GM23338 (cell line): ENCODE results near the gene GARS1. TPM values are rescaled to one million over a fixed set of nuclear protein-coding genes. Genes with fewer than 3 reads are reported as not detected.

Experiments
- ATAC-seq: fragments of 200-7000 bp; cut with Tn5 transposase; 3 replicates; pipeline ENCODE4 v1.9.1; 2020
- DNase-seq: peaks from one replicate; pipeline ENCODE4 v3.0.0-alpha.2; 2015; ENCODE audit warnings: low spot score
- H2AFZ ChIP-seq: fragments of 200-600 bp; sonication (generic); 2 replicates; pipeline ENCODE4 v1.8.0; 2016; ENCODE audit warnings: antibody characterized with exemption, mild to moderate bottlenecking, moderate library complexity
- H3F3A ChIP-seq: fragments of 200-600 bp; sonication (generic); replicated peaks from 2 replicates; pipeline ENCODE4 v1.8.0; 2017; ENCODE audit warnings: antibody characterized with exemption, mixed run types, low read depth
- H3K27ac ChIP-seq: fragments of 200-600 bp; sonication (generic); 2 replicates; pipeline ENCODE4 v1.6.1; 2016; ENCODE audit warnings: low read depth
- H3K27me3 ChIP-seq: fragments of 200-600 bp; sonication (generic); 2 replicates; pipeline ENCODE4 v1.8.0; 2016; ENCODE audit warnings: mild to moderate bottlenecking, mixed run types, moderate library complexity; ENCODE audit not compliant: insufficient read depth
- H3K36me3 ChIP-seq: fragments of 200-600 bp; sonication (generic); 2 replicates; pipeline ENCODE4 v1.8.0; 2016; ENCODE audit warnings: mild to moderate bottlenecking; ENCODE audit not compliant: insufficient read depth
- H3K4me1 ChIP-seq: fragments of 200-600 bp; sonication (generic); 2 replicates; pipeline ENCODE4 v1.8.0; 2016; ENCODE audit warnings: mild to moderate bottlenecking, moderate library complexity; ENCODE audit not compliant: insufficient read depth
- H3K4me2 ChIP-seq: fragments of 200-600 bp; sonication (generic); 2 replicates; pipeline ENCODE4 v1.7.1; 2017; ENCODE audit warnings: mixed run types
- H3K4me3 ChIP-seq: fragments of 200-600 bp; sonication (generic); 2 replicates; pipeline ENCODE4 v1.6.1; 2016; ENCODE audit warnings: mixed run types
- H3K79me2 ChIP-seq: fragments of 200-600 bp; sonication (generic); replicated peaks from 2 replicates; pipeline ENCODE4 v1.8.0; 2017; ENCODE audit warnings: mild to moderate bottlenecking; ENCODE audit not compliant: insufficient read depth
- H3K9me2 ChIP-seq: fragments of 200-600 bp; sonication (generic); 2 replicates; pipeline ENCODE4 v1.8.0; 2017; ENCODE audit not compliant: insufficient read depth
- H4K20me1 ChIP-seq: fragments of 200-600 bp; sonication (generic); replicated peaks from 2 replicates; pipeline ENCODE4 v1.8.0; 2017; ENCODE audit warnings: mild to moderate bottlenecking; ENCODE audit not compliant: insufficient read depth
- H3K27ac Mint-ChIP-seq: 2 replicates; pipeline ENCODE4 v1.8.0; 2020; ENCODE audit warnings: inconsistent platforms, mild to moderate bottlenecking, moderate library complexity, mixed read lengths
- H3K27me3 Mint-ChIP-seq: 3 replicates; pipeline ENCODE4 v1.8.0; 2022; ENCODE audit warnings: low read depth, mild to moderate bottlenecking, moderate library complexity, mixed read lengths, inconsistent platforms; ENCODE audit not compliant: insufficient read depth, poor library complexity
- H3K36me3 Mint-ChIP-seq: 3 replicates; pipeline ENCODE4 v1.8.0; 2021; ENCODE audit warnings: low read depth, mild to moderate bottlenecking, inconsistent platforms, moderate library complexity, mixed read lengths
- H3K4me1 Mint-ChIP-seq: 3 replicates; pipeline ENCODE4 v1.8.0; 2020; ENCODE audit warnings: mild to moderate bottlenecking, inconsistent platforms, mixed read lengths
- H3K4me3 Mint-ChIP-seq: 3 replicates; pipeline ENCODE4 v1.8.0; 2021; ENCODE audit warnings: moderate library complexity, mild to moderate bottlenecking, inconsistent platforms, mixed read lengths
- H3K9me3 Mint-ChIP-seq: 3 replicates; pipeline ENCODE4 v1.8.0; 2020; ENCODE audit warnings: moderate library complexity, mild to moderate bottlenecking, inconsistent platforms, mixed read lengths
- CREB1 ChIP-seq: fragments of 250-450 bp; sonication (Bioruptor Pico); IDR thresholded peaks from 2 replicates; pipeline ENCODE4 v1.5.0; 2020; ENCODE audit warnings: low read depth, mild to moderate bottlenecking, moderate library complexity
- EZH2 ChIP-seq: fragments of 200-600 bp; sonication (generic); IDR thresholded peaks from one replicate; pipeline ENCODE4 v1.8.0; 2017; ENCODE audit warnings: antibody characterized with exemption, mild to moderate bottlenecking, low read depth; ENCODE audit not compliant: unreplicated experiment
- EZH2phosphoT487 ChIP-seq: fragments of 200-600 bp; sonication (generic); IDR thresholded peaks from one replicate; pipeline ENCODE4 v1.8.1; 2018; ENCODE audit warnings: antibody characterized with exemption; ENCODE audit not compliant: unreplicated experiment
- JUNB ChIP-seq: IDR thresholded peaks from one replicate; pipeline ENCODE4 v1.6.1; 2016; ENCODE audit warnings: antibody characterized with exemption; ENCODE audit not compliant: unreplicated experiment
- NANOG ChIP-seq: IDR thresholded peaks from 2 replicates; pipeline ENCODE4 v1.6.1; 2016; ENCODE audit warnings: antibody characterized with exemption, borderline replicate concordance
- POLR2AphosphoS5 ChIP-seq: IDR thresholded peaks from 2 replicates; pipeline ENCODE4 v1.6.1; 2016; ENCODE audit warnings: antibody characterized with exemption, low read depth
- STAT1 ChIP-seq: IDR thresholded peaks from one replicate; pipeline ENCODE4 v1.6.1; 2016; ENCODE audit warnings: antibody characterized with exemption; ENCODE audit not compliant: unreplicated experiment
- ZNF114 ChIP-seq: fragments of 250-450 bp; sonication (Bioruptor Pico); IDR thresholded peaks from 2 replicates; pipeline ENCODE4 v1.5.0; 2020; ENCODE audit warnings: mild to moderate bottlenecking, moderate library complexity
- ZNF331 ChIP-seq: fragments of 250-450 bp; sonication (Bioruptor Pico); IDR thresholded peaks from 2 replicates; pipeline ENCODE4 v1.5.0; 2020; ENCODE audit warnings: low read depth, mild to moderate bottlenecking, moderate library complexity
- polyA plus RNA-seq: library from polyadenylated mRNA; unstranded; fragments of >200 nt; fragmentation: Nextera tagmentation; extraction: Ambion mirVana; gene quantifications from 2 replicates; pipeline ENCODE4 v1.2.1, GENCODE V29; 2016
- total RNA-seq: library from RNA; depleted of rRNA; stranded (reverse); fragments of >200 nt; shearing (Covaris generic); gene quantifications from 2 replicates; pipeline ENCODE4 v1.2.3, GENCODE V29; 2014
- TF ChIP-seq, protein P1 (sequence below): fragments of 250-450 bp; sonication (Bioruptor Pico); IDR thresholded peaks from 2 replicates; pipeline ENCODE4 v1.5.0; 2020; ENCODE audit warnings: mild to moderate bottlenecking, moderate library complexity
- TF ChIP-seq, protein P2 (sequence below), 2 experiments: fragments of 200-600 bp in 1 of 2; sonication (generic) in 1 of 2; conservative IDR thresholded peaks; 2 replicates each; pipeline versions ENCODE4 v1.5.1 to v1.6.1; 2016 to 2017; ENCODE audit warnings: antibody characterized with exemption in 2 of 2, low read depth in 2 of 2, mild to moderate bottlenecking in 2 of 2, moderate library complexity in 1 of 2
- TF ChIP-seq, protein P3 (sequence below): IDR thresholded peaks from one replicate; pipeline ENCODE4 v1.6.1; 2018; ENCODE audit warnings: antibody characterized with exemption; ENCODE audit not compliant: unreplicated experiment
- TF ChIP-seq, protein P4 (sequence below): IDR thresholded peaks from 2 replicates; pipeline ENCODE4 v1.6.1; 2016; ENCODE audit warnings: antibody characterized with exemption

The GARS1 gene
- total and polyA plus RNA-seq, 2 experiments from 2014 or later = 207 to 241 TPM

DNA sequence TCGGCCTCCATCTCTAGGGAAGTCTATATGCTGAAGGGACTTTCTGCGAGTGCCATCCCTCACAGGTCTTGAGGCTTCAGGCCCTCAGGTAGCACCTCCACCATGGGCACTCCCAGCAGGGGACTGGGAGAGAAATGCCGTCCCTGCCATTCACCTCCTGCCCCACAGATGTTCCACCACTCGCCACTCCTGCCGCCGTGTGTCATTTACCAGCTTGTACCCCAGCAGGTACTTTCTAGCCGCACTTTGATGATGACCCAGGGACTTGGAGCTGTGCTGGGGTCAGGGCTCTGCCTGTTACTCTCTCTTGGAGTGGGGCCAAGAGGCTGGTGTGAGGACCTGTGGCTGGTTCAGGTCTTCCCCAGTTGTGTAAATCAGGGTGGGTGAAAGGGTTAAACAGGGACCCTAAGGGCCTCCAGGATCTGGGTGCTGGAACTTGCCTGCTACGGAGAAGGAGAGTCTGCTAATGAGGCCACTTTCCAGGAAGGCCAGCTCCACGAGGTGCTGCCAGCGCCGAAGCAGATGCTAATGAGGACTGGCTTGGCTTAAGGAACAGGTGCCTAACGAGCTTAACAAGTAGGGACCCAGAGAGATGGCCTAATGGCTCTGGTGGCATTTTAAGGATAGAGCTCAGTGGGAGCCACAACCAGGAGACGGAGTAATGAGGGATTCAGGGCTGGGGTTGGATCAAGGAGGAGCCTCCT lies 55.2 kb downstream of the GARS1 start:
- TF ChIP-seq, protein P1, sequence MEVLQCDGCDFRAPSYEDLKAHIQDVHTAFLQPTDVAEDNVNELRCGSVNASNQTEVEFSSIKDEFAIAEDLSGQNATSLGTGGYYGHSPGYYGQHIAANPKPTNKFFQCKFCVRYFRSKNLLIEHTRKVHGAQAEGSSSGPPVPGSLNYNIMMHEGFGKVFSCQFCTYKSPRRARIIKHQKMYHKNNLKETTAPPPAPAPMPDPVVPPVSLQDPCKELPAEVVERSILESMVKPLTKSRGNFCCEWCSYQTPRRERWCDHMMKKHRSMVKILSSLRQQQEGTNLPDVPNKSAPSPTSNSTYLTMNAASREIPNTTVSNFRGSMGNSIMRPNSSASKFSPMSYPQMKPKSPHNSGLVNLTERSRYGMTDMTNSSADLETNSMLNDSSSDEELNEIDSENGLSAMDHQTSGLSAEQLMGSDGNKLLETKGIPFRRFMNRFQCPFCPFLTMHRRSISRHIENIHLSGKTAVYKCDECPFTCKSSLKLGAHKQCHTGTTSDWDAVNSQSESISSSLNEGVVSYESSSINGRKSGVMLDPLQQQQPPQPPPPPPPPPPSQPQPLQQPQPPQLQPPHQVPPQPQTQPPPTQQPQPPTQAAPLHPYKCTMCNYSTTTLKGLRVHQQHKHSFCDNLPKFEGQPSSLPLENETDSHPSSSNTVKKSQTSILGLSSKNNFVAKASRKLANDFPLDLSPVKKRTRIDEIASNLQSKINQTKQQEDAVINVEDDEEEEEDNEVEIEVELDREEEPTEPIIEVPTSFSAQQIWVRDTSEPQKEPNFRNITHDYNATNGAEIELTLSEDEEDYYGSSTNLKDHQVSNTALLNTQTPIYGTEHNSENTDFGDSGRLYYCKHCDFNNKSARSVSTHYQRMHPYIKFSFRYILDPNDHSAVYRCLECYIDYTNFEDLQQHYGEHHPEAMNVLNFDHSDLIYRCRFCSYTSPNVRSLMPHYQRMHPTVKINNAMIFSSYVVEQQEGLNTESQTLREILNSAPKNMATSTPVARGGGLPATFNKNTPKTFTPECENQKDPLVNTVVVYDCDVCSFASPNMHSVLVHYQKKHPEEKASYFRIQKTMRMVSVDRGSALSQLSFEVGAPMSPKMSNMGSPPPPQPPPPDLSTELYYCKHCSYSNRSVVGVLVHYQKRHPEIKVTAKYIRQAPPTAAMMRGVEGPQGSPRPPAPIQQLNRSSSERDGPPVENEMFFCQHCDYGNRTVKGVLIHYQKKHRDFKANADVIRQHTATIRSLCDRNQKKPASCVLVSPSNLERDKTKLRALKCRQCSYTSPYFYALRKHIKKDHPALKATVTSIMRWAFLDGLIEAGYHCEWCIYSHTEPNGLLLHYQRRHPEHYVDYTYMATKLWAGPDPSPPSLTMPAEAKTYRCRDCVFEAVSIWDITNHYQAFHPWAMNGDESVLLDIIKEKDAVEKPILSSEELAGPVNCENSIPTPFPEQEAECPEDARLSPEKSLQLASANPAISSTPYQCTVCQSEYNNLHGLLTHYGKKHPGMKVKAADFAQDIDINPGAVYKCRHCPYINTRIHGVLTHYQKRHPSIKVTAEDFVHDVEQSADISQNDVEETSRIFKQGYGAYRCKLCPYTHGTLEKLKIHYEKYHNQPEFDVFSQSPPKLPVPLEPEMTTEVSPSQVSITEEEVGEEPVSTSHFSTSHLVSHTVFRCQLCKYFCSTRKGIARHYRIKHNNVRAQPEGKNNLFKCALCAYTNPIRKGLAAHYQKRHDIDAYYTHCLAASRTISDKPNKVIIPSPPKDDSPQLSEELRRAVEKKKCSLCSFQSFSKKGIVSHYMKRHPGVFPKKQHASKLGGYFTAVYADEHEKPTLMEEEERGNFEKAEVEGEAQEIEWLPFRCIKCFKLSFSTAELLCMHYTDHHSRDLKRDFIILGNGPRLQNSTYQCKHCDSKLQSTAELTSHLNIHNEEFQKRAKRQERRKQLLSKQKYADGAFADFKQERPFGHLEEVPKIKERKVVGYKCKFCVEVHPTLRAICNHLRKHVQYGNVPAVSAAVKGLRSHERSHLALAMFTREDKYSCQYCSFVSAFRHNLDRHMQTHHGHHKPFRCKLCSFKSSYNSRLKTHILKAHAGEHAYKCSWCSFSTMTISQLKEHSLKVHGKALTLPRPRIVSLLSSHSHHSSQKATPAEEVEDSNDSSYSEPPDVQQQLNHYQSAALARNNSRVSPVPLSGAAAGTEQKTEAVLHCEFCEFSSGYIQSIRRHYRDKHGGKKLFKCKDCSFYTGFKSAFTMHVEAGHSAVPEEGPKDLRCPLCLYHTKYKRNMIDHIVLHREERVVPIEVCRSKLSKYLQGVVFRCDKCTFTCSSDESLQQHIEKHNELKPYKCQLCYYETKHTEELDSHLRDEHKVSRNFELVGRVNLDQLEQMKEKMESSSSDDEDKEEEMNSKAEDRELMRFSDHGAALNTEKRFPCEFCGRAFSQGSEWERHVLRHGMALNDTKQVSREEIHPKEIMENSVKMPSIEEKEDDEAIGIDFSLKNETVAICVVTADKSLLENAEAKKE (CRISPR knock-in tag) = no peak
- TF ChIP-seq STAT1 = no peak
- no peak for TF ChIP-seq EZH2phosphoT487
- TF ChIP-seq, protein P2, sequence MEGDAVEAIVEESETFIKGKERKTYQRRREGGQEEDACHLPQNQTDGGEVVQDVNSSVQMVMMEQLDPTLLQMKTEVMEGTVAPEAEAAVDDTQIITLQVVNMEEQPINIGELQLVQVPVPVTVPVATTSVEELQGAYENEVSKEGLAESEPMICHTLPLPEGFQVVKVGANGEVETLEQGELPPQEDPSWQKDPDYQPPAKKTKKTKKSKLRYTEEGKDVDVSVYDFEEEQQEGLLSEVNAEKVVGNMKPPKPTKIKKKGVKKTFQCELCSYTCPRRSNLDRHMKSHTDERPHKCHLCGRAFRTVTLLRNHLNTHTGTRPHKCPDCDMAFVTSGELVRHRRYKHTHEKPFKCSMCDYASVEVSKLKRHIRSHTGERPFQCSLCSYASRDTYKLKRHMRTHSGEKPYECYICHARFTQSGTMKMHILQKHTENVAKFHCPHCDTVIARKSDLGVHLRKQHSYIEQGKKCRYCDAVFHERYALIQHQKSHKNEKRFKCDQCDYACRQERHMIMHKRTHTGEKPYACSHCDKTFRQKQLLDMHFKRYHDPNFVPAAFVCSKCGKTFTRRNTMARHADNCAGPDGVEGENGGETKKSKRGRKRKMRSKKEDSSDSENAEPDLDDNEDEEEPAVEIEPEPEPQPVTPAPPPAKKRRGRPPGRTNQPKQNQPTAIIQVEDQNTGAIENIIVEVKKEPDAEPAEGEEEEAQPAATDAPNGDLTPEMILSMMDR (conservative IDR thresholded peaks at IDR 0.05; ENCODE audit: low read depth in 2 of 2) = no peak
- TF ChIP-seq EZH2 = no peak
- no peak for TF ChIP-seq POLR2AphosphoS5
- TF ChIP-seq NANOG = no peak
- TF ChIP-seq ZNF114 = no peak
- TF ChIP-seq, protein P3, sequence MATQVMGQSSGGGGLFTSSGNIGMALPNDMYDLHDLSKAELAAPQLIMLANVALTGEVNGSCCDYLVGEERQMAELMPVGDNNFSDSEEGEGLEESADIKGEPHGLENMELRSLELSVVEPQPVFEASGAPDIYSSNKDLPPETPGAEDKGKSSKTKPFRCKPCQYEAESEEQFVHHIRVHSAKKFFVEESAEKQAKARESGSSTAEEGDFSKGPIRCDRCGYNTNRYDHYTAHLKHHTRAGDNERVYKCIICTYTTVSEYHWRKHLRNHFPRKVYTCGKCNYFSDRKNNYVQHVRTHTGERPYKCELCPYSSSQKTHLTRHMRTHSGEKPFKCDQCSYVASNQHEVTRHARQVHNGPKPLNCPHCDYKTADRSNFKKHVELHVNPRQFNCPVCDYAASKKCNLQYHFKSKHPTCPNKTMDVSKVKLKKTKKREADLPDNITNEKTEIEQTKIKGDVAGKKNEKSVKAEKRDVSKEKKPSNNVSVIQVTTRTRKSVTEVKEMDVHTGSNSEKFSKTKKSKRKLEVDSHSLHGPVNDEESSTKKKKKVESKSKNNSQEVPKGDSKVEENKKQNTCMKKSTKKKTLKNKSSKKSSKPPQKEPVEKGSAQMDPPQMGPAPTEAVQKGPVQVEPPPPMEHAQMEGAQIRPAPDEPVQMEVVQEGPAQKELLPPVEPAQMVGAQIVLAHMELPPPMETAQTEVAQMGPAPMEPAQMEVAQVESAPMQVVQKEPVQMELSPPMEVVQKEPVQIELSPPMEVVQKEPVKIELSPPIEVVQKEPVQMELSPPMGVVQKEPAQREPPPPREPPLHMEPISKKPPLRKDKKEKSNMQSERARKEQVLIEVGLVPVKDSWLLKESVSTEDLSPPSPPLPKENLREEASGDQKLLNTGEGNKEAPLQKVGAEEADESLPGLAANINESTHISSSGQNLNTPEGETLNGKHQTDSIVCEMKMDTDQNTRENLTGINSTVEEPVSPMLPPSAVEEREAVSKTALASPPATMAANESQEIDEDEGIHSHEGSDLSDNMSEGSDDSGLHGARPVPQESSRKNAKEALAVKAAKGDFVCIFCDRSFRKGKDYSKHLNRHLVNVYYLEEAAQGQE = no peak
- TF ChIP-seq ZNF331 (CRISPR knock-in tag) = no peak
- TF ChIP-seq, protein P4, sequence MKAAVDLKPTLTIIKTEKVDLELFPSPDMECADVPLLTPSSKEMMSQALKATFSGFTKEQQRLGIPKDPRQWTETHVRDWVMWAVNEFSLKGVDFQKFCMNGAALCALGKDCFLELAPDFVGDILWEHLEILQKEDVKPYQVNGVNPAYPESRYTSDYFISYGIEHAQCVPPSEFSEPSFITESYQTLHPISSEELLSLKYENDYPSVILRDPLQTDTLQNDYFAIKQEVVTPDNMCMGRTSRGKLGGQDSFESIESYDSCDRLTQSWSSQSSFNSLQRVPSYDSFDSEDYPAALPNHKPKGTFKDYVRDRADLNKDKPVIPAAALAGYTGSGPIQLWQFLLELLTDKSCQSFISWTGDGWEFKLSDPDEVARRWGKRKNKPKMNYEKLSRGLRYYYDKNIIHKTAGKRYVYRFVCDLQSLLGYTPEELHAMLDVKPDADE = no peak
- TF ChIP-seq JUNB = no peak
- TF ChIP-seq CREB1 = no peak
- Histone ChIP-seq H3K27me3 (no peaks in the 10 kb centered on the region), H3K27ac (no peak overlapping the region), H3K9me2 (no peaks in the 10 kb centered on the region), H4K20me1 (peaks cover 4% of the 10 kb centered on the region; the same call in 1 of the 2 replicates), H2AFZ (no peak overlapping the region), H3K4me3 (no peak overlapping the region), H3K79me2 (no peaks in the 10 kb centered on the region), H3F3A (no peaks in the 10 kb centered on the region), H3K36me3 (no peaks in the 10 kb centered on the region), H3K4me1 (no peaks in the 10 kb centered on the region; the same call in 1 of the 2 replicates), H3K4me2 (no peak overlapping the region)
- Mint-ChIP-seq H3K36me3 (peaks cover 16% of the 10 kb centered on the region), H3K4me3 (no peak overlapping the region), H3K27ac (no peak overlapping the region), H3K4me1 (peaks cover 11% of the 10 kb centered on the region), H3K9me3 (no peaks in the 10 kb centered on the region), H3K27me3 (peaks cover 15% of the 10 kb centered on the region)
- no peak; the same call in 2 of the 3 replicates for ATAC-seq
- DNase-seq = no peak
